ENCODE data around the gene LRRC7.

LRRC7 gene

GRCh38 chr1:69573911-69574310, 6.2 kb downstream of the LRRC7 start:
- DNase-seq: no peak
- in situ Hi-C loops (cut with MboI; ENCODE audit: low pct_unique_long_range_greater_than_20kb, low sequenced_read_pairs): no loop called here

DNA sequence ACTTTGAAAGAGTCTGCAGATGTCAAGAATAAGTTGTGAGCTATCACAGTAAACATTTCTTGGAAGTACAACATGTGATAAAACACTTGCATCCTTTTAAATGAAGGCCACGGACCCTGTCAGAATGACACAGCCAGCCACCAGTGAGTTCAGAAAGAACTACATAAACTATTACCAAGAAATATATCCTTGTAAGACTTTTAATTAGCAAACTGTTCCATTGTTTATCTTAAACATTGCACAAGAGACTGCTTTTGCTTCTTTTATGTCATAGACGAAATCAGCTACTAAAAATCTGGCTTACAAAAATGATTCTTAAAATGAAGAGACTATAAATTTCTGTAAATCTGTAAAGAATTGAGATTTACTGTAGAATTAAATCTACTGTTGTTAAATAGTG, 17.9 kb downstream of the LRRC7 start:
- no peak for DNase-seq
- in situ Hi-C loops (cut with MboI; ENCODE audit: low pct_unique_long_range_greater_than_20kb, low sequenced_read_pairs): no loop called here

DNA sequence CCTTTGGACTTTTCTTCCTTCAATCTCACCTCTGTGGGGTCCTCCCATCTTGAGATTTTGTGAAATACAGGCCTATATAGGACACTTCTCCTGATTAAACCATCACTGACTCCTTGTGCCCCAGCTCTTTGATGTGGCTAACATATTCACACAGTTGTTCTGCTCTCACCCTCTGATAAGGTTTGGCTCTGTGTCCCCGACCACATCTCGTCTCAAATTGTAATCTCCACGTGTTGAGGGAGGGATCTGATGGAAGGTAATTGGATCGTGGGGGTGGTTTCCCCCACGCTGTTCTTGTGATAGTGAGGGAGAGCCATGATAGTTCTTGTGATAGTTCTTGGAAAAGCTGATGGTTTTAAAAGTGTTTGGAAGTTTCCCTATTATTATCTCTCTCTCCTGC, 19.7 kb downstream of the LRRC7 start:
- in situ Hi-C loops (cut with MboI; ENCODE audit: low pct_unique_long_range_greater_than_20kb, low sequenced_read_pairs): no loop called here
- DNase-seq: no peak

GRCh38 chr1:69589799-69590198, 22.1 kb downstream of the LRRC7 start:
- in situ Hi-C loops (cut with MboI; ENCODE audit: low pct_unique_long_range_greater_than_20kb, low sequenced_read_pairs): no loop called here
- DNase-seq: no peak

GRCh38 chr1:69592341-69592740, 24.6 kb downstream of the LRRC7 start:
- no peak for DNase-seq
- in situ Hi-C loops (cut with MboI; ENCODE audit: low pct_unique_long_range_greater_than_20kb, low sequenced_read_pairs): no loop called here

GRCh38 chr1:69595486-69595885, 27.8 kb downstream of the LRRC7 start:
- in situ Hi-C loops (cut with MboI; ENCODE audit: low pct_unique_long_range_greater_than_20kb, low sequenced_read_pairs): no loop called here
- DNase-seq: no peak

- no peak for DNase-seq
- in situ Hi-C loops (cut with MboI; ENCODE audit: low pct_unique_long_range_greater_than_20kb, low sequenced_read_pairs): no loop called here
Measured at GRCh38 chr1:69611316-69611715, 43.6 kb downstream of the LRRC7 start.

- in situ Hi-C loops (cut with MboI; ENCODE audit: low pct_unique_long_range_greater_than_20kb, low sequenced_read_pairs): no loop called here
- no peak for DNase-seq
Measured at GRCh38 chr1:69613414-69613813, 45.7 kb downstream of the LRRC7 start.

DNA sequence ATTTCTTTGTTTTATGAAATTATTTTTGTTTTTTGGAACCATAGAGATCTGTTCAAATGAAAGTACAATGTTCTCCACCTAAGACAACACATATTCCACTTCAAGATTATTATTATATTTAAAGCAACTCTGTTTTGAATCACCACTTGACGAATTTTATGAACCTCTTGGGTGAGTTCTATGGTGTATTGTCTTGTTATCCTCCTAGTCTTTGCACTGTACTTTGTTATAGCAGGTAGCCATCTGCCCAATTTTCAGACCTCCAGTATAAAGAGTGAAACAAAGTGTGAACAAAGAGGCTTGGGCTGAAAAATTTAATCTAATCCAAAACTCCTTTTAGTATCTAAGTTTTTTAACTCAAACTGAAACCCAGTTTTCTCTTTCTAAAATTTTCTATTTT, 71.0 kb downstream of the LRRC7 start:
- no peak for DNase-seq
- in situ Hi-C loops (cut with MboI; ENCODE audit: low pct_unique_long_range_greater_than_20kb, low sequenced_read_pairs): no loop called here

- in situ Hi-C loops (cut with MboI; ENCODE audit: low pct_unique_long_range_greater_than_20kb, low sequenced_read_pairs): no loop called here
- DNase-seq: no peak
Measured at GRCh38 chr1:69639159-69639558, 71.4 kb downstream of the LRRC7 start.

GRCh38 chr1:69643266-69643665, 75.5 kb downstream of the LRRC7 start:
- no peak for DNase-seq
- in situ Hi-C loops (cut with MboI; ENCODE audit: low pct_unique_long_range_greater_than_20kb, low sequenced_read_pairs): no loop called here

- in situ Hi-C loops (cut with MboI; ENCODE audit: low pct_unique_long_range_greater_than_20kb, low sequenced_read_pairs): no loop called here
- DNase-seq: no peak
Measured at GRCh38 chr1:69645477-69645876, 77.8 kb downstream of the LRRC7 start.

DNA sequence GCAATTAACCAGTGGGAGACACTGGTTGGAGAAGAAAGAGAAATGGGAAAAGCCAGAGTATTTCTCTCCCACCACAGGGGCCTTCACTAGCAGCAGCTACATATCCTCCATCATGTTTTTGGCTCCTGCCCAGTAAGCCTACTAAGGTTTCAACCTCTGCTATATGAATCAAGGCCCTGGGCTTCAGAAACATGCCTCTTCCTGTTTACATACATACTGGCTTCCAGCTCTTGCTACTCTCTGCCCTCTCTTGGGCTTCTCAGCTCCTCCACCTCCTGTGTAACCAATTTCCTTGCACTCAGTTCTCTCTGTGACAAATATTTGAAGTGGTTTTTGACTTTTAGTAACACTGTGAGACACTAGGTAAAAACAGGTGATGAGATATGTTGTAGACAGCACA, 80.8 kb downstream of the LRRC7 start:
- in situ Hi-C loops (cut with MboI; ENCODE audit: low pct_unique_long_range_greater_than_20kb, low sequenced_read_pairs): no loop called here
- DNase-seq: no peak

- no peak for DNase-seq
Measured at GRCh38 chr1:69649383-69649990, 81.8 kb downstream of the LRRC7 start.

GRCh38 chr1:69650779-69651178, 83.1 kb downstream of the LRRC7 start:
- in situ Hi-C loops (cut with MboI; ENCODE audit: low pct_unique_long_range_greater_than_20kb, low sequenced_read_pairs): no loop called here
- DNase-seq: no peak

More at GRCh38 chr1:69649383-69649990, 81.8 kb downstream of the LRRC7 start:
- in situ Hi-C loops (cut with MboI; ENCODE audit: low pct_unique_long_range_greater_than_20kb, low sequenced_read_pairs): no loop called here

- in situ Hi-C loops (cut with MboI; ENCODE audit: low pct_unique_long_range_greater_than_20kb, low sequenced_read_pairs): no loop called here
- no peak for DNase-seq
Measured at GRCh38 chr1:69651656-69652055, 83.9 kb downstream of the LRRC7 start.

DNA sequence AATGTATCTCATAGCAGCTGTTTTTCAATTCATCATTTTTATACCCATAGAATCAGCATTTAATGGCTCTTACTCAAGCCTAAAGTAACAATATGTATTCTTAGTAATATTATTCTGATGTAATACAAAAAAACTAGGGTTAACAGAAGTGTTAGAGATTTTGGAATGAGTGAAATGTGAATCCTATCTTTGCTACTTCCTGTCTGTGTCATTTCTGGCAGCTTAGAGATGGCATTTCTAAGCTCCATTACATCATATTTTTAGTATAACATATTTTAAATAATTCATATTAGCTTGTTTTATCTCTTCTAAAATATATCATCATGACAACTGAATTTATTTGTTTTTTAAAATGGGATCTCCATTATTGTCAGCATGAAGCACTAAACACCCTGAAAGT, 90.2 kb downstream of the LRRC7 start:
- in situ Hi-C loops (cut with MboI; ENCODE audit: low pct_unique_long_range_greater_than_20kb, low sequenced_read_pairs): no loop called here
- no peak for DNase-seq

DNA sequence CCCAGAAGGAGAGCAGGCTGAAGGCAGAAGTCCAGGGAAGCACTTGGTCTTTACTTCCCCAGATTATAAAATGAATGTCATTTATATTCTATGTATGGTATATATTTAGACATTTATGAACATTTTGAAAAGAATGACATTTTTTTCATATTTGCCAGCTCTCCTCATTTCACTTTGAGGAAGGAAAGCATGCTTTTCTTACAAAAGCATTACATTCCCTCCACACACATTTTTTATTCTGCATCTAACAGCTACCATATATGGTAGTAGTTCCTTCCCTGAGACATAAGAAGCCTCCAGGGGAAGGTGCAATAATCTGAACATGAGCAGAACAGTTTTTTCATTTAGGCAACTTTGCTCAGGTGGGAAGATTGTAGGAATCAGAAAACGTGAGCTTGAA, 94.0 kb downstream of the LRRC7 start:
- in situ Hi-C loops (cut with MboI; ENCODE audit: low pct_unique_long_range_greater_than_20kb, low sequenced_read_pairs): no loop called here
- DNase-seq: no peak

GRCh38 chr1:69662321-69662720, 94.6 kb downstream of the LRRC7 start:
- in situ Hi-C loops (cut with MboI; ENCODE audit: low pct_unique_long_range_greater_than_20kb, low sequenced_read_pairs): no loop called here
- no peak for DNase-seq

- in situ Hi-C loops (cut with MboI; ENCODE audit: low pct_unique_long_range_greater_than_20kb, low sequenced_read_pairs): no loop called here
- no peak for DNase-seq
Measured at GRCh38 chr1:69671363-69672010, 103.8 kb downstream of the LRRC7 start.

DNA sequence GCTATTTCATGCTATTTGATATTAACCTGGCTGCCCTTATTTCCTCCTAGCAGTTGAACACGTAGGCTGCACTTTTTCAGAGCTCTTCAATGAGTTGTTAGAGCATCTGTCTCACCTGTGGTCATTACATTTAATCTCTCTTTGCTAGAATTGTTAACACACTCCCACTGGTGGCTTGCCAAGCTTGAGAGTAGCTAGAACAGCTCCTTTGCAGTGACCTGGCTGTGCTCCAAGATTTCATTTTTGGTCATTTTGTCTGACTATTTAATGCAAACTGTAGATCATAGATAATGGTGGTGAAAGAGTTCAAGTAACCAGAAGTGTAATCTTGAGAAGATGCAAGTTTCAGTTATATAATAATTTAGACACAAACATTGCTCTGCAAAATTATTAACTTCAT, 105.6 kb downstream of the LRRC7 start:
- in situ Hi-C loops (cut with MboI; ENCODE audit: low pct_unique_long_range_greater_than_20kb, low sequenced_read_pairs): no loop called here
- no peak for DNase-seq
